Neural cell (in vitro differentiated cells): ENCODE results near the gene EYA2.

ENCODE experiments used
- EP300 ChIP-seq: fragments of 450-650 bp; conservative IDR thresholded peaks from 2 replicates; pipeline ENCODE4 v1.6.1; 2014; ENCODE audit warnings: antibody characterized with exemption, mild to moderate bottlenecking, moderate library complexity; ENCODE audit not compliant: poor library complexity, severe bottlenecking
- EZH2 ChIP-seq: fragments of 200-600, 300-800 bp; shearing (Covaris generic), sonication (generic); IDR thresholded peaks from 2 replicates; pipeline ENCODE4 v1.6.1; 2014; ENCODE audit warnings: antibody characterized with exemption, low read length, borderline replicate concordance, mild to moderate bottlenecking; ENCODE audit not compliant: insufficient read depth, poor library complexity, severe bottlenecking
- MXI1 ChIP-seq: fragments of 450-650 bp; conservative IDR thresholded peaks from 2 replicates; pipeline ENCODE4 v1.6.1; 2014; ENCODE audit warnings: antibody characterized with exemption, mild to moderate bottlenecking; ENCODE audit not compliant: poor library complexity, severe bottlenecking
- POLR2AphosphoS5 ChIP-seq: IDR thresholded peaks from 2 replicates; pipeline ENCODE4 v1.6.1; 2012
- TF ChIP-seq, protein P1 (sequence below): fragments of 450-650 bp; IDR thresholded peaks from 2 replicates; pipeline ENCODE4 v1.5.1; 2014; ENCODE audit warnings: antibody characterized with exemption, mild to moderate bottlenecking, moderate library complexity; ENCODE audit not compliant: poor library complexity, severe bottlenecking

DNA sequence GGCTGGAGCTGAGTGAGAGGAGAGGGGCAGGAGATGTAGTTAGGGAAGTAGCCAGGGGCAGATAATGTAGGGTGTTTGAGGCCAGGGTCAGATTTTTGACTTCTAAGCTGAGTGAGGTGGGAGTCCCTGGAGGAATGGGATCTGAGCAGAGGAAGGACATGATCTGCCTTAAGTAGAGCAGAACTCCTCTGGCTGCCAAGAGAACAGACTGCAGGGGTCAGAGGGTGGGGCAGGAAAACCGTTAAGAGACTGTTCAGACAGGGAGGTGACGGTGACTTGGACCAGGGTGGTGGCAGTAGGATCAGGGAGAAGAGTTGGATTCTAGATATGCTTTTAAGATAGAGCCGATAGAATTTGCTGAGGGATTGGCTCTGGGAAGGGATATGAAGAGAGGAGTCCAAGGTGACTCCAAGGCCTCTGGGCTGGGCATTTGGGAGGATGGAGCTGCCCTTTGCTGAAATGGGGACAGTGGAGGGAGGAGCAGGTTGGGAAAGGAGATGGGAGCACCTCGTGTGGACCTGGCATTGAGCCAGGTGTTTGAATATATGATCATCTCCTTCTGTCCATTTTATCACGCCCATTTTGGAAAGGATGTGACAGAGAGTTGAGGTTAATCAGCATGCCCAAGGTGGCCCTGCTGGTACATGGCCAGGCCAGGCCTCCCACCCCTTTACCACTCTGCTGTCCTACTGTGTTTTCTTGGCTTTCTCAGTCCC lies 18.8 kb downstream of the EYA2 start:
- TF ChIP-seq, protein P1, sequence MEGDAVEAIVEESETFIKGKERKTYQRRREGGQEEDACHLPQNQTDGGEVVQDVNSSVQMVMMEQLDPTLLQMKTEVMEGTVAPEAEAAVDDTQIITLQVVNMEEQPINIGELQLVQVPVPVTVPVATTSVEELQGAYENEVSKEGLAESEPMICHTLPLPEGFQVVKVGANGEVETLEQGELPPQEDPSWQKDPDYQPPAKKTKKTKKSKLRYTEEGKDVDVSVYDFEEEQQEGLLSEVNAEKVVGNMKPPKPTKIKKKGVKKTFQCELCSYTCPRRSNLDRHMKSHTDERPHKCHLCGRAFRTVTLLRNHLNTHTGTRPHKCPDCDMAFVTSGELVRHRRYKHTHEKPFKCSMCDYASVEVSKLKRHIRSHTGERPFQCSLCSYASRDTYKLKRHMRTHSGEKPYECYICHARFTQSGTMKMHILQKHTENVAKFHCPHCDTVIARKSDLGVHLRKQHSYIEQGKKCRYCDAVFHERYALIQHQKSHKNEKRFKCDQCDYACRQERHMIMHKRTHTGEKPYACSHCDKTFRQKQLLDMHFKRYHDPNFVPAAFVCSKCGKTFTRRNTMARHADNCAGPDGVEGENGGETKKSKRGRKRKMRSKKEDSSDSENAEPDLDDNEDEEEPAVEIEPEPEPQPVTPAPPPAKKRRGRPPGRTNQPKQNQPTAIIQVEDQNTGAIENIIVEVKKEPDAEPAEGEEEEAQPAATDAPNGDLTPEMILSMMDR = no peak
- TF ChIP-seq EP300 = no peak
- no peak for TF ChIP-seq EZH2
- no peak for TF ChIP-seq POLR2AphosphoS5
- no peak for TF ChIP-seq MXI1
